ENCODE results near the gene KCNH1. TPM values are rescaled to one million over a fixed set of nuclear protein-coding genes. Genes with fewer than 3 reads are reported as not detected.

KCNH1 gene
- total and polyA plus RNA-seq, 9 of the 15 experiments (the other 6 are each of a cell fraction or from before 2014, with no cell fraction given) = not detected

DNA sequence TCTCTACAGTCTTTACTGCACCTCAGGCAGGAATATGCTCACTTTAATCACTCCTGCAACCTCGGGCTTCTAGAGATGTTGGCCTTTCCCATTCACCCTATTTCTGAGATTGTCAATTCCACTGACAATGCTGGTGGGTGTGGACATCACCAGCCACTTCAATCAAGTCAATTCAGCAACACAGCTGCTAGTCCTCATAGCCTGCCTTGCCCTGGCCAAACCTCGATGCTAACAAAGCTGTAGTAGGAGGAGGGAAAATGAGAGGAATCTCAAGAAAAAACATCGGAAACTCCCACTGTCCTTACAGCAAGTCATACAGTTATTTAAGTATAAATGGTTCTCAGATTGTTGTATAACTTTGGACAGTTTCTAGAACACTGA is 155.0 kb downstream of the KCNH1 start:
- in situ Hi-C loops (cut with MboI) (no loop called here), intact Hi-C loops (cut with micrococcal nuclease) (no loop called here)
- H2AFZ ChIP-seq (ENCODE audit: low read depth, low read length) = no peak overlapping the region
- no peaks in the 10 kb centered on the region for H3K36me3 ChIP-seq (ENCODE audit: control insufficient read depth, insufficient read depth, low read length)
- no peaks in the 10 kb centered on the region for H3K79me2 ChIP-seq (ENCODE audit: control insufficient read depth, insufficient read depth, low read length)
- no peak overlapping the region for H3K4me2 ChIP-seq (ENCODE audit: insufficient read depth, low read length)
- ATAC-seq (no peak), DNase-seq (ENCODE audit: extremely low read depth in 1 of 4, low spot score in 3 of 4) (no peak), FAIRE-seq (no peak)
- TF ChIP-seq XRCC5 (IDR thresholded peaks at IDR 0.05; ENCODE audit: low read depth, low read length) = no peak
- TF ChIP-seq HIVEP1 (CRISPR knock-in tag; IDR thresholded peaks at IDR 0.05) = no peak
- no peak for TF ChIP-seq TAF7 (tag; IDR thresholded peaks at IDR 0.05)
- TF ChIP-seq ELF4 (CRISPR knock-in tag; IDR thresholded peaks at IDR 0.05) = no peak
- no peak for TF ChIP-seq ZNF175 (CRISPR knock-in tag; IDR thresholded peaks at IDR 0.05; ENCODE audit: low read depth)
- no peak for TF ChIP-seq ZSCAN29 (IDR thresholded peaks at IDR 0.05)
- ChIA-PET CTCF (ENCODE audit: low intra/inter-chr PET ratio) (no interaction called here), POLR2A (interaction anchor here (0.8 kb wide), 1 partner anchor 113 kb away, joined by 3 read pairs; no protein-coding TSS in a partner anchor)
- H3K9me1 ChIP-seq (ENCODE audit: control insufficient read depth, insufficient read depth, low read length) = no peaks in the 10 kb centered on the region
- H3K9ac ChIP-seq (ENCODE audit: insufficient read depth in 1 of 2, low read depth in 2 of 2, low read length in 2 of 2) = no peak overlapping the region
- no peak overlapping the region for H3K27ac ChIP-seq (ENCODE audit: extremely low read depth, low read depth, low read length)
- no peaks in the 10 kb centered on the region for H3K9me3 ChIP-seq (replicated peaks; ENCODE audit: control insufficient read depth, insufficient read depth, low read depth, low read length)
- H3K27me3 ChIP-seq (ENCODE audit: control insufficient read depth in 2 of 2, insufficient read depth in 2 of 2, low read length in 2 of 2) = no peaks in the 10 kb centered on the region
- H4K20me1 ChIP-seq (replicated peaks; ENCODE audit: control insufficient read depth, insufficient read depth, low read length) = no peaks in the 10 kb centered on the region
- no TSS peak for BruUV-seq (replicated peaks)
- H3K4me3 ChIP-seq = no peak overlapping the region
- WGBS (ENCODE audit: insufficient coverage, low coverage, missing lambda C conversion rate) = 2% methylated on average over 3 of the region's 3 CpGs
- H3K4me1 ChIP-seq (replicated peaks in 1 of 2; ENCODE audit: control insufficient read depth in 2 of 2, insufficient read depth in 2 of 2, low read length in 2 of 2) = no peaks in the 10 kb centered on the region

DNA sequence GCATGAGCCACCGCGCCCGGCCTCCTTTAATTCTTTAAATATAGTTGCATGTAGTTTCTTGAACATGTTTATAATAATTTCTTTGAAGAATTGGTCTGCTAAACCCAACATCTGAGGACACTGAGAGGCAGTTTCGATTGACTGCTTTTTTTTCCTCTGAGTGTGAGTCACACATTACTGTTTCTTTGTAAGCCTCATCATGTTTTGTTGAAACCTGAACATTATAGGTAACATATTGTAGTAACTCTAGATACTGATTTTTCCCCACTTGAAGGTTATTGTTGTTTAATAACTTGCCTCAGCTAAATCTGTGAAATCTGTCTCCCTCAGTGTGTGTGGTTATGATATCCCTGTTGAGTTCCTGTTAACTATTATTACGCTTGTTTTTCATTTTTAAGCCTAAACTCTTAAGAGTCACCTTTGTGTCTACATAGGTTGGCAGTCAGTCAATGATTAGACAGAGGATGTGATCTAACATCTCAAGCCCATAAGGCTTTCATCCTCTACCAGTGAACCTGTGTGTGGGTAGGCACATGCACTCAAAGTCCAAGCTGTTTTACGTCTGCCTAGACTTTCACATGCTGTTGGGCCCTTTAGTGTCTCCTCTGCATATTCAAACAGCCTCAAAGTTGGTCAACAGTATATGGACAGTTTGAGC is 155.5 kb downstream of the KCNH1 start:
- FAIRE-seq = no peak
- Histone ChIP-seq H3K27me3 (ENCODE audit: control insufficient read depth in 2 of 2, insufficient read depth in 2 of 2, low read length in 2 of 2) (no peaks in the 10 kb centered on the region), H3K4me1 (replicated peaks in 1 of 2; ENCODE audit: control insufficient read depth in 2 of 2, insufficient read depth in 2 of 2, low read length in 2 of 2) (no peaks in the 10 kb centered on the region), H3K9ac (ENCODE audit: insufficient read depth in 1 of 2, low read depth in 2 of 2, low read length in 2 of 2) (no peak overlapping the region), H3K27ac (ENCODE audit: extremely low read depth, low read depth, low read length) (no peak overlapping the region), H3K79me2 (ENCODE audit: control insufficient read depth, insufficient read depth, low read length) (no peaks in the 10 kb centered on the region), H3K36me3 (ENCODE audit: control insufficient read depth, insufficient read depth, low read length) (no peaks in the 10 kb centered on the region), H3K9me3 (replicated peaks; ENCODE audit: control insufficient read depth, insufficient read depth, low read depth, low read length) (no peaks in the 10 kb centered on the region), H3K4me2 (ENCODE audit: insufficient read depth, low read length) (no peak overlapping the region), H4K20me1 (replicated peaks; ENCODE audit: control insufficient read depth, insufficient read depth, low read length) (no peaks in the 10 kb centered on the region), H3K4me3 (no peak overlapping the region), H3K9me1 (ENCODE audit: control insufficient read depth, insufficient read depth, low read length) (no peaks in the 10 kb centered on the region), H2AFZ (ENCODE audit: low read depth, low read length) (no peak overlapping the region)
- in situ Hi-C loops (cut with MboI) = no loop called here
- 0% methylated on average over 6 of the region's 6 CpGs for WGBS (ENCODE audit: insufficient coverage, low coverage, missing lambda C conversion rate)
- POLR2A ChIA-PET = interaction anchor here (0.8 kb wide), 1 partner anchor 113 kb away, joined by 3 read pairs; no protein-coding TSS in a partner anchor
- intact Hi-C loops (cut with micrococcal nuclease) = no loop called here
- no peak for TF ChIP-seq BDP1 (IDR thresholded peaks at IDR 0.05; ENCODE audit: insufficient read depth, insufficient read length)
- no peak for TF ChIP-seq ZNF830 (CRISPR knock-in tag; IDR thresholded peaks at IDR 0.05)
- TF ChIP-seq MYBL2 (IDR thresholded peaks at IDR 0.05; ENCODE audit: low read depth) = no peak
- TF ChIP-seq MYBL2 (CRISPR knock-in tag; IDR thresholded peaks at IDR 0.05; ENCODE audit: borderline replicate concordance) = no peak
- no peak for ATAC-seq
- BruUV-seq (replicated peaks) = no TSS peak
- CTCF ChIA-PET (ENCODE audit: low intra/inter-chr PET ratio) = no interaction called here
- DNase-seq (ENCODE audit: extremely low read depth in 1 of 4, low spot score in 3 of 4) = no peak
